HL-60 (cell line): Measurements from ENCODE around the gene TLCD3A.

Experiments
- CTCF ChIP-seq: IDR thresholded peaks from one replicate; pipeline ENCODE4 v1.5.1; 2011; ENCODE audit warnings: low read length, control low read depth, inconsistent platforms; ENCODE audit not compliant: insufficient read depth
- POLR2AphosphoS5 ChIP-seq: IDR thresholded peaks from 2 replicates; pipeline ENCODE4 v1.6.1; 2012; ENCODE audit warnings: low read depth

GRCh38 chr17:726271-726919, 6.0 kb upstream of the TLCD3A start:
- TF ChIP-seq CTCF (no peak), POLR2AphosphoS5 (no peak)
